Left renal cortex interstitium (tissue), 4 donors: ENCODE data around the gene CRACR2A. TPM values are rescaled to one million over a fixed set of nuclear protein-coding genes. Genes with fewer than 3 reads are reported as not detected.
A peak's percentile ranks its signal among the peaks of the same experiment; 100 is the strongest.

Source experiments
- DNase-seq, 4 donors: peaks; one replicate each; pipeline ENCODE4 v3.0.0-alpha.2; 2013; ENCODE audit warnings: low read depth in 4 of 4, low spot score in 2 of 4, missing footprints in 1 of 4
- polyA plus RNA-seq, 4 donors: library from polyadenylated mRNA; unstranded; fragments of 120-200 nt; gene quantifications; one replicate each; pipeline ENCODE4 v1.2.1, GENCODE V29; 2013; ENCODE audit not compliant: insufficient read length in 4 of 4

Gene CRACR2A
- polyA plus RNA-seq, 4 donors: 1.4 to 1.8 (median 1.5) TPM

- DNase-seq: no peak
Observed at GRCh38 chr12:3692616-3693365, 60.1 kb downstream of the CRACR2A start.

GRCh38 chr12:3686463-3686862 is 66.4 kb downstream of the CRACR2A start:
- no peak for DNase-seq

GRCh38 chr12:3685830-3686229 is 67.1 kb downstream of the CRACR2A start:
- no peak for DNase-seq

- peak in 2 of 4 donors; percentile 31 to 46 for DNase-seq
Observed at GRCh38 chr12:3684449-3685051, 68.4 kb downstream of the CRACR2A start.

GRCh38 chr12:3683670-3684069 is 69.2 kb downstream of the CRACR2A start:
- no peak for DNase-seq

GRCh38 chr12:3681595-3682061 is 71.3 kb downstream of the CRACR2A start:
- no peak for DNase-seq

- DNase-seq: no peak
Observed at GRCh38 chr12:3680919-3681594, 71.9 kb downstream of the CRACR2A start.

- DNase-seq: no peak
Observed at GRCh38 chr12:3679831-3680230, 73.1 kb downstream of the CRACR2A start.

- DNase-seq: no peak
Observed at GRCh38 chr12:3677609-3678008, 75.3 kb downstream of the CRACR2A start.

- no peak for DNase-seq
Observed at GRCh38 chr12:3673981-3674708, 78.8 kb downstream of the CRACR2A start.

GRCh38 chr12:3672113-3672509 is 80.8 kb downstream of the CRACR2A start:
- DNase-seq: no peak

GRCh38 chr12:3671330-3672112 is 81.4 kb downstream of the CRACR2A start:
- no peak for DNase-seq

GRCh38 chr12:3670083-3670620 is 82.8 kb downstream of the CRACR2A start:
- DNase-seq: no peak

GRCh38 chr12:3669594-3669993 is 83.3 kb downstream of the CRACR2A start:
- DNase-seq: no peak

GRCh38 chr12:3668479-3669165 is 84.3 kb downstream of the CRACR2A start:
- no peak for DNase-seq

- no peak for DNase-seq
Observed at GRCh38 chr12:3667485-3667884, 85.4 kb downstream of the CRACR2A start.

GRCh38 chr12:3666441-3666840 is 86.5 kb downstream of the CRACR2A start:
- no peak for DNase-seq

- DNase-seq: no peak
Observed at GRCh38 chr12:3662521-3662921, 90.4 kb downstream of the CRACR2A start.

- no peak for DNase-seq
Observed at GRCh38 chr12:3661028-3661427, 91.9 kb downstream of the CRACR2A start.
